HepG2 (cell line): ENCODE results near the gene TNS1. TPM values are rescaled to one million over a fixed set of nuclear protein-coding genes. Genes with fewer than 3 reads are reported as not detected.

Experiments
- ATAC-seq: fragments of 200-7000 bp; cut with Tn5 transposase; 3 replicates; pipeline ENCODE4 v1.9.1; 2020; ENCODE audit warnings: mild to moderate bottlenecking, moderate library complexity
- BruUV-seq: library from RNA; stranded (reverse); fragments of 400-500 nt; replicated peaks from 2 replicates; lab custom pipeline; 2021; lab: Mats Ljungman, UMichigan
- CTCF ChIA-PET: fragments of 300-600 bp; formaldehyde crosslinking; extraction: SDS; loops from one replicate; lab custom pipeline; 2021; ENCODE audit warnings: low total read pairs, inconsistent platforms, low intra/inter-chr PET ratio; lab: Yijun Ruan, JAX
- POLR2A ChIA-PET: fragments of 350-600 bp; sonication (Branson Sonifier 250); formaldehyde crosslinking; loops from one replicate; lab custom pipeline; 2020; ENCODE audit warnings: antibody characterized with exemption, inconsistent platforms; lab: Yijun Ruan, JAX
- DNase-seq: peaks from one replicate; pipeline ENCODE4 v3.0.0-alpha.2; 2015; ENCODE audit warnings: low spot score
- FAIRE-seq: peaks from 3 replicates; lab custom pipeline; 2011; peaks lifted over from hg19 to GRCh38; lab: Jason Lieb, UNC
- H2AFZ ChIP-seq: one replicate; pipeline ENCODE4 v1.6.1; 2011; ENCODE audit warnings: low read length, inconsistent platforms
- H3K27ac ChIP-seq: fragments of 300-600 bp; 3 replicates; pipeline ENCODE4 v1.8.0; 2011; ENCODE audit warnings: mixed run types, mild to moderate bottlenecking, mixed read lengths, low read length, inconsistent platforms; ENCODE audit not compliant: insufficient read depth; ENCODE audit errors: extremely low read length
- H3K27me3 ChIP-seq, 2 experiments: fragments of 200-600 bp in 1 of 2; 2 replicates in 1 of 2; 3 replicates in 1 of 2; pipeline versions ENCODE4 v1.6.0 to v1.8.0; 2011; ENCODE audit warnings: low read length in 2 of 2, mild to moderate bottlenecking in 2 of 2, moderate library complexity in 2 of 2, inconsistent platforms in 1 of 2; ENCODE audit not compliant: insufficient read depth in 2 of 2, control insufficient read depth in 1 of 2
- H3K36me3 ChIP-seq, 2 experiments: fragments of 200-600 bp in 1 of 2; replicated peaks in 1 of 2; 2 replicates in 1 of 2; 3 replicates in 1 of 2; pipeline versions ENCODE4 v1.5.1 to v1.8.0; 2011; ENCODE audit warnings: low read length in 2 of 2, inconsistent platforms in 1 of 2; ENCODE audit not compliant: insufficient read depth in 2 of 2, control insufficient read depth in 1 of 2
- H3K4me1 ChIP-seq: 2 replicates; pipeline ENCODE4 v1.5.1; 2012; ENCODE audit warnings: low read length, inconsistent platforms; ENCODE audit not compliant: insufficient read depth
- H3K4me2 ChIP-seq: 2 replicates; pipeline ENCODE4 v1.6.0; 2011; ENCODE audit warnings: low read depth, low read length, inconsistent platforms
- H3K4me3 ChIP-seq, 3 experiments: fragments of 200-600 bp in 1 of 3; sonication (generic), shearing (Covaris generic) in 1 of 3; replicated peaks in 1 of 3; 2 replicates each; pipeline ENCODE4 v1.5.1; 2011 to 2016; ENCODE audit warnings: low read length in 3 of 3, inconsistent platforms in 2 of 3, low read depth in 2 of 3, mild to moderate bottlenecking in 2 of 3, control low read depth in 1 of 3, mixed read lengths in 1 of 3; ENCODE audit not compliant: insufficient read depth in 1 of 3
- H3K79me2 ChIP-seq: one replicate; pipeline ENCODE4 v1.6.1; 2011; ENCODE audit warnings: low read length, inconsistent platforms; ENCODE audit not compliant: insufficient read depth
- H3K9ac ChIP-seq: 2 replicates; pipeline ENCODE4 v1.6.0; 2011; ENCODE audit warnings: mild to moderate bottlenecking, low read depth, low read length, inconsistent platforms; ENCODE audit not compliant: insufficient read depth
- H3K9me3 ChIP-seq: 2 replicates; pipeline ENCODE4 v1.5.1; 2012; ENCODE audit warnings: mild to moderate bottlenecking, low read length
- H4K20me1 ChIP-seq: 2 replicates; pipeline ENCODE4 v1.6.0; 2011; ENCODE audit warnings: inconsistent platforms, mild to moderate bottlenecking, low read length, moderate library complexity; ENCODE audit not compliant: insufficient read depth
- ZBTB21 ChIP-seq: sonication (generic); formaldehyde crosslinking; IDR thresholded peaks from 2 replicates; pipeline ENCODE4 v1.4.0; 2020; ENCODE audit warnings: missing genetic modification reagents
- ZKSCAN5 ChIP-seq: sonication (generic); formaldehyde crosslinking; IDR thresholded peaks from 2 replicates; pipeline ENCODE4 v1.5.1; 2020; ENCODE audit warnings: mild to moderate bottlenecking, missing genetic modification reagents
- ZNF101 ChIP-seq: sonication (generic); formaldehyde crosslinking; IDR thresholded peaks from 2 replicates; pipeline ENCODE4 v1.4.0; 2020; ENCODE audit warnings: mild to moderate bottlenecking, low read depth, missing genetic modification reagents, borderline replicate concordance
- ZNF329 ChIP-seq: sonication (generic); formaldehyde crosslinking; IDR thresholded peaks from 2 replicates; pipeline ENCODE4 v1.9.0; 2021; ENCODE audit warnings: low read depth, mild to moderate bottlenecking, missing genetic modification reagents
- ZNF33A ChIP-seq: sonication (generic); formaldehyde crosslinking; IDR thresholded peaks from 2 replicates; pipeline ENCODE4 v1.5.1; 2020; ENCODE audit warnings: missing genetic modification reagents, mild to moderate bottlenecking, moderate library complexity, borderline replicate concordance
- ZNF383 ChIP-seq: sonication (generic); formaldehyde crosslinking; IDR thresholded peaks from 2 replicates; pipeline ENCODE4 v1.4.0; 2020; ENCODE audit warnings: missing genetic modification reagents, mild to moderate bottlenecking, borderline replicate concordance
- ZNF451 ChIP-seq: sonication (generic); formaldehyde crosslinking; IDR thresholded peaks from 2 replicates; pipeline ENCODE4 v1.5.0; 2020; ENCODE audit warnings: mild to moderate bottlenecking, missing genetic modification reagents
- ZNF563 ChIP-seq: sonication (generic); formaldehyde crosslinking; IDR thresholded peaks from 2 replicates; pipeline ENCODE4 v1.8.0; 2022; ENCODE audit warnings: mild to moderate bottlenecking, moderate library complexity, missing genetic modification reagents
- WGBS: methylation state at CpG from one replicate; pipeline ENCODE4 v1.1.6; 2017; ENCODE audit warnings: low lambda C conversion rate; 5-methylcytosine and 5-hydroxymethylcytosine counted together
- in situ Hi-C: cut with HindIII; loops from 2 replicates; pipeline ENCODE4 v1.10.0; 2017; ENCODE audit warnings: low pct_unique_long_range_greater_than_20kb; ENCODE audit not compliant: extremely low pct_ligation_motif_present
- intact Hi-C: fragments of 100-400 bp; cut with micrococcal nuclease; formaldehyde crosslinking; loops from one replicate; pipeline ENCODE4 v1.10.0; 2022; ENCODE audit not compliant: unreplicated experiment
- polyA plus RNA-seq, 8 experiments: library from polyadenylated mRNA; depleted of rRNA in 3 of 8; stranded (reverse) in 7 of 8; unstranded in 1 of 8; fragments of >200 nt; fragmentation: Illumina TruSeq in 4 of 8; extraction: Trizol in 4 of 8; gene quantifications; 2 replicates each; pipeline versions ENCODE4 v1.2.1 to v1.2.3, GENCODE V29; 2011 to 2016; ENCODE audit warnings: low read depth in 4 of 8, missing spikeins in 1 of 8, mixed read lengths in 1 of 8; ENCODE audit not compliant: insufficient read depth in 1 of 8
- total RNA-seq, 5 experiments: library from RNA; depleted of rRNA; stranded (reverse); fragments of >200 nt; fragmentation: Illumina TruSeq; extraction: Trizol; gene quantifications; 2 replicates each; pipeline ENCODE4 v1.2.3, GENCODE V29; 2016; ENCODE audit warnings: low read depth in 1 of 5
- TF ChIP-seq, protein P1 (sequence below): IDR thresholded peaks from 2 replicates; pipeline ENCODE4 v1.6.1; 2012; ENCODE audit warnings: low read depth, low read length, improper control_type of control experiment
- TF ChIP-seq, protein P2 (sequence below): IDR thresholded peaks from 2 replicates; pipeline ENCODE4 v1.6.1; 2016; ENCODE audit warnings: missing genetic modification reagents, missing compliant biosample characterization
- TF ChIP-seq, protein P3 (sequence below): IDR thresholded peaks from 2 replicates; pipeline ENCODE4 v1.6.1; 2016; ENCODE audit warnings: control low read depth

Gene TNS1
- total and polyA plus RNA-seq, 2 of the 13 experiments (the other 11 are each of a cell fraction or from before 2014, with no cell fraction given) = 1.9 to 118 TPM

DNA sequence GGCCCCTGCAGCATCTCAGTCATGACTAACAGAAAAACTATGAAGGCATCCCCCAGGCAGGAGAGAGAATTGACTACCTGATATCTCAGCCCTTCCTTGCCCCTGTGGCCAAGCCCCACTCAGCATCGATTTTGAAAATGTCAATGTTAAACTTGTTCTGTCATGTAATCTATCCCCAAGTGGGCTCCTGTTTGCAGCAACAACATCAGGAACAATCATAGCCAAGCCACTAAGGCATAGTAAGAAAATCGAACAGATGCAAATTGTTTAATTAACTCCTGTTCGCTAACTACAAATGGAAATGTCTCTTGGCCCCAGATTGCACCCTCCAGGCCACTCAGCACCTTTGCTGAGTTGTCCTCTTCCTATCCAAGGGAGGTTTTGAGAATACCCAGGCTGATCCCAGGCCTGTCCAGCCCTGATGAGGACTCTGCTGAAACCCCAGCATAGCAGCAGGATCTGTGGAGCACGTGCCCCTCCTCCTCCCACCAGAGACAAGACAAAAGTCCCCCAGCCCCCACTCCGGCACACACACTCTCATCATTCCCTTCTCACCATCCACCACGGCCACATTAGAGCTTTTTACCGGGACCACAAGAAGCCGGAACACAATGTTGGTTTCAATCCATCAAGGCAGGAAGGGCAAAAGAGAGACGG lies 150.1 kb downstream of the TNS1 start:
- no peaks in the 10 kb centered on the region for H3K79me2 ChIP-seq
- BruUV-seq = no TSS peak
- ATAC-seq (no peak), FAIRE-seq (no peak), DNase-seq (no peak)
- H3K27ac ChIP-seq = no peak overlapping the region
- intact Hi-C loops (no loop called here), in situ Hi-C loops (no loop called here)
- peaks cover 45% of the 10 kb centered on the region; the same call in 1 of the 2 replicates for H4K20me1 ChIP-seq
- no peak overlapping the region for H3K9ac ChIP-seq
- H3K27me3 ChIP-seq = no peaks in the 10 kb centered on the region
- no peak overlapping the region for H2AFZ ChIP-seq
- H3K36me3 ChIP-seq = peaks cover 11 to 15% of the 10 kb centered on the region in 2 experiments; a peak in 4 of 5 replicates
- CTCF ChIA-PET = no interaction called here
- H3K4me3 ChIP-seq = no peak overlapping the region
- H3K4me2 ChIP-seq = no peak overlapping the region
- H3K9me3 ChIP-seq = no peaks in the 10 kb centered on the region
- WGBS = 75% methylated on average over 9 of the region's 9 CpGs
- H3K4me1 ChIP-seq = no peaks in the 10 kb centered on the region
- TF ChIP-seq ZNF329 (CRISPR knock-in tag) = no peak
- TF ChIP-seq, protein P1, sequence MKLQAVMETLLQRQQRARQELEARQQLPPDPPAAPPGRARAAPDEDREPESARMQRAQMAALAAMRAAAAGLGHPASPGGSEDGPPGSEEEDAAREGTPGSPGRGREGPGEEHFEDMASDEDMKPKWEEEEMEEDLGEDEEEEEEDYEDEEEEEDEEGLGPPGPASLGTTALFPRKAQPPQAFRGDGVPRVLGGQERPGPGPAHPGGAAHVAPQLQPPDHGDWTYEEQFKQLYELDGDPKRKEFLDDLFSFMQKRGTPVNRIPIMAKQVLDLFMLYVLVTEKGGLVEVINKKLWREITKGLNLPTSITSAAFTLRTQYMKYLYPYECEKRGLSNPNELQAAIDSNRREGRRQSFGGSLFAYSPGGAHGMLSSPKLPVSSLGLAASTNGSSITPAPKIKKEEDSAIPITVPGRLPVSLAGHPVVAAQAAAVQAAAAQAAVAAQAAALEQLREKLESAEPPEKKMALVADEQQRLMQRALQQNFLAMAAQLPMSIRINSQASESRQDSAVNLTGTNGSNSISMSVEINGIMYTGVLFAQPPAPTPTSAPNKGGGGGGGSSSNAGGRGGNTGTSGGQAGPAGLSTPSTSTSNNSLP = no peak
- TF ChIP-seq ZKSCAN5 (CRISPR knock-in tag) = no peak
- TF ChIP-seq, protein P2, sequence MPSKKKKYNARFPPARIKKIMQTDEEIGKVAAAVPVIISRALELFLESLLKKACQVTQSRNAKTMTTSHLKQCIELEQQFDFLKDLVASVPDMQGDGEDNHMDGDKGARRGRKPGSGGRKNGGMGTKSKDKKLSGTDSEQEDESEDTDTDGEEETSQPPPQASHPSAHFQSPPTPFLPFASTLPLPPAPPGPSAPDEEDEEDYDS (CRISPR knock-in tag) = no peak
- TF ChIP-seq, protein P3, sequence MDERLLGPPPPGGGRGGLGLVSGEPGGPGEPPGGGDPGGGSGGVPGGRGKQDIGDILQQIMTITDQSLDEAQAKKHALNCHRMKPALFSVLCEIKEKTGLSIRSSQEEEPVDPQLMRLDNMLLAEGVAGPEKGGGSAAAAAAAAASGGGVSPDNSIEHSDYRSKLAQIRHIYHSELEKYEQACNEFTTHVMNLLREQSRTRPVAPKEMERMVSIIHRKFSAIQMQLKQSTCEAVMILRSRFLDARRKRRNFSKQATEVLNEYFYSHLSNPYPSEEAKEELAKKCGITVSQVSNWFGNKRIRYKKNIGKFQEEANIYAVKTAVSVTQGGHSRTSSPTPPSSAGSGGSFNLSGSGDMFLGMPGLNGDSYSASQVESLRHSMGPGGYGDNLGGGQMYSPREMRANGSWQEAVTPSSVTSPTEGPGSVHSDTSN (CRISPR knock-in tag) = no peak
- TF ChIP-seq ZNF101 (CRISPR knock-in tag) = no peak
- TF ChIP-seq ZNF383 (CRISPR knock-in tag) = no peak
- TF ChIP-seq ZBTB21 = no peak
- no peak for TF ChIP-seq ZNF563 (CRISPR knock-in tag)
- no peak for TF ChIP-seq ZNF33A (CRISPR knock-in tag)
- TF ChIP-seq ZNF451 (CRISPR knock-in tag) = no peak
- POLR2A ChIA-PET = no interaction called here
